K562 (cell line): ENCODE results near the gene IGLON5. TPM values are rescaled to one million over a fixed set of nuclear protein-coding genes. Genes with fewer than 3 reads are reported as not detected.

Experiments
- ATAC-seq: fragments of 200-7000 bp; cut with Tn5 transposase; 3 replicates; pipeline ENCODE4 v1.9.1; 2020; ENCODE audit warnings: moderate library complexity
- BruUV-seq: library from RNA; stranded (reverse); fragments of 400-500 nt; replicated peaks from 2 replicates; lab custom pipeline; 2021; lab: Mats Ljungman, UMichigan
- CTCF ChIA-PET: fragments of 300-600 bp; formaldehyde crosslinking; extraction: SDS; loops from one replicate; lab custom pipeline; 2021; ENCODE audit warnings: low intra/inter-chr PET ratio; lab: Yijun Ruan, JAX
- POLR2A ChIA-PET: fragments of 300-600, 350-650 bp; sonication (Branson Sonifier 250); formaldehyde crosslinking; extraction: SDS; loops from one replicate; lab custom pipeline; 2021; ENCODE audit warnings: antibody characterized with exemption, inconsistent platforms; lab: Yijun Ruan, JAX
- DNase-seq, 4 experiments: peaks; one replicate each; pipeline versions ENCODE4 v3.0.0 to v3.0.0-alpha.2; 2011 to 2018; ENCODE audit warnings: low spot score in 3 of 4, mixed read lengths in 3 of 4; ENCODE audit errors: extremely low read depth in 1 of 4
- FAIRE-seq: peaks from 2 replicates; lab custom pipeline; 2011; peaks lifted over from hg19 to GRCh38; lab: Jason Lieb, UNC
- H2AFZ ChIP-seq: 2 replicates; pipeline ENCODE4 v1.6.0; 2011; ENCODE audit warnings: low read depth, low read length, control low read depth, inconsistent platforms
- H3K27ac ChIP-seq: fragments of 200-600 bp; 3 replicates; pipeline ENCODE4 v1.8.0; 2011; ENCODE audit warnings: low read depth, mild to moderate bottlenecking, control low read depth, inconsistent platforms, low read length, moderate library complexity, mixed read lengths; ENCODE audit errors: extremely low read depth
- H3K27me3 ChIP-seq, 2 experiments: fragments of 300-600 bp in 1 of 2; 2 replicates in 1 of 2; 3 replicates in 1 of 2; pipeline versions ENCODE4 v1.6.0 to v1.8.0; 2011; ENCODE audit warnings: inconsistent platforms in 2 of 2, low read length in 2 of 2, mild to moderate bottlenecking in 1 of 2, mixed read lengths in 1 of 2, moderate library complexity in 1 of 2; ENCODE audit not compliant: control insufficient read depth in 2 of 2, insufficient read depth in 2 of 2
- H3K36me3 ChIP-seq: fragments of 300-600 bp; 3 replicates; pipeline ENCODE4 v1.8.0; 2011; ENCODE audit warnings: mild to moderate bottlenecking, low read length, inconsistent platforms; ENCODE audit not compliant: control insufficient read depth, insufficient read depth
- H3K4me1 ChIP-seq, 2 experiments: fragments of 200-600 bp in 1 of 2; replicated peaks in 1 of 2; 2 replicates in 1 of 2; 3 replicates in 1 of 2; pipeline versions ENCODE4 v1.5.1 to v1.8.0; 2011; ENCODE audit warnings: inconsistent platforms in 2 of 2, low read length in 2 of 2, mild to moderate bottlenecking in 1 of 2, mixed read lengths in 1 of 2, moderate library complexity in 1 of 2; ENCODE audit not compliant: control insufficient read depth in 2 of 2, insufficient read depth in 2 of 2
- H3K4me2 ChIP-seq: 2 replicates; pipeline ENCODE4 v1.6.1; 2011; ENCODE audit warnings: low read length, control low read depth, inconsistent platforms, mixed read lengths; ENCODE audit not compliant: insufficient read depth
- H3K4me3 ChIP-seq: fragments of 200-600 bp; sonication (generic), shearing (Covaris generic); 2 replicates; pipeline ENCODE4 v1.5.1; 2016; ENCODE audit warnings: control low read depth, inconsistent platforms
- H3K79me2 ChIP-seq: fragments of 200-600 bp; 3 replicates; pipeline ENCODE4 v1.8.0; 2011; ENCODE audit warnings: low read length, inconsistent platforms; ENCODE audit not compliant: control insufficient read depth, insufficient read depth
- H3K9ac ChIP-seq, 2 experiments: 2 replicates each; pipeline versions ENCODE4 v1.6.0 to v1.6.1; 2011; ENCODE audit warnings: low read depth in 2 of 2, low read length in 2 of 2, control low read depth in 1 of 2, inconsistent platforms in 1 of 2, mild to moderate bottlenecking in 1 of 2, mixed read lengths in 1 of 2; ENCODE audit not compliant: insufficient read depth in 1 of 2
- H3K9me1 ChIP-seq: one replicate; pipeline ENCODE4 v1.6.0; 2011; ENCODE audit warnings: inconsistent platforms, mild to moderate bottlenecking, low read length, moderate library complexity; ENCODE audit not compliant: control insufficient read depth, insufficient read depth
- H3K9me3 ChIP-seq: replicated peaks from 2 replicates; pipeline ENCODE4 v1.5.1; 2011; ENCODE audit warnings: low read depth, low read length, inconsistent platforms; ENCODE audit not compliant: control insufficient read depth, insufficient read depth
- H4K20me1 ChIP-seq: replicated peaks from 2 replicates; pipeline ENCODE4 v1.6.1; 2011; ENCODE audit warnings: low read length, inconsistent platforms, mixed read lengths; ENCODE audit not compliant: control insufficient read depth, insufficient read depth
- ETV1 ChIP-seq: fragments of 450-650 bp; conservative IDR thresholded peaks from 2 replicates; pipeline ENCODE4 v1.6.1; 2016; ENCODE audit warnings: missing genetic modification characterization, control low read depth, low read depth, missing compliant biosample characterization
- PCBP1 ChIP-seq: fragments of 200-400 bp; formaldehyde crosslinking; IDR thresholded peaks from 2 replicates; pipeline ENCODE4 v1.6.1; 2018; ENCODE audit warnings: mild to moderate bottlenecking, low read depth, low read length; ENCODE audit not compliant: poor library complexity, severe bottlenecking
- SAP30 ChIP-seq: fragments of 200-600 bp; sonication (generic); IDR thresholded peaks from 2 replicates; pipeline ENCODE4 v1.6.1; 2012; ENCODE audit warnings: borderline replicate concordance, low read depth, mild to moderate bottlenecking, moderate library complexity, low read length, control low read depth, inconsistent platforms; ENCODE audit not compliant: insufficient read depth, poor library complexity, severe bottlenecking
- TAF9B ChIP-seq: fragments of 450-650 bp; IDR thresholded peaks from 2 replicates; pipeline ENCODE4 v1.6.1; 2018; ENCODE audit warnings: mild to moderate bottlenecking; ENCODE audit not compliant: partially characterized antibody
- USF2 ChIP-seq: sonication (generic); formaldehyde crosslinking; IDR thresholded peaks from 2 replicates; pipeline ENCODE4 v1.5.0; 2020; ENCODE audit warnings: missing genetic modification reagents
- ZKSCAN3 ChIP-seq: fragments of 250-450 bp; sonication (Bioruptor Pico); IDR thresholded peaks from 2 replicates; pipeline ENCODE4 v1.4.0; 2020
- ZNF12 ChIP-seq: sonication (generic); formaldehyde crosslinking; IDR thresholded peaks from 2 replicates; pipeline ENCODE4 v1.4.0; 2020; ENCODE audit warnings: mild to moderate bottlenecking, missing genetic modification reagents
- WGBS: fragments of 100-300 bp; shearing (Covaris generic); methylation state at CpG from one replicate; pipeline ENCODE4 v1.1.6; 2016; ENCODE audit warnings: low coverage, mixed read lengths; ENCODE audit not compliant: insufficient coverage; ENCODE audit errors: missing lambda C conversion rate; 5-methylcytosine and 5-hydroxymethylcytosine counted together
- in situ Hi-C: fragments of 300-500 bp; cut with MboI; formaldehyde crosslinking; loops from 4 replicates; pipeline ENCODE4 v1.15.0; 2018; ENCODE audit warnings: inconsistent platforms, mixed read lengths
- intact Hi-C: fragments of 100-400 bp; cut with micrococcal nuclease; formaldehyde crosslinking; loops from 2 replicates; pipeline ENCODE4 v1.14.2; 2022
- polyA plus RNA-seq, 8 experiments: library from polyadenylated mRNA; depleted of rRNA in 4 of 8; stranded (reverse) in 5 of 8; unstranded in 3 of 8; fragments of >200 nt; fragmentation: Nextera tagmentation in 2 of 8; fragmentation: Illumina TruSeq in 1 of 8; extraction: Ambion mirVana in 2 of 8; extraction: Trizol in 1 of 8; gene quantifications; 2 replicates each; pipeline versions ENCODE4 v1.2.1 to v1.2.3, GENCODE V29; 2011 to 2014; ENCODE audit warnings: inconsistent platforms in 1 of 8, missing spikeins in 1 of 8
- total RNA-seq, 7 experiments: library from RNA; depleted of rRNA in 6 of 7; stranded (reverse); fragments of >200 nt in 6 of 7; fragmentation: Illumina TruSeq in 2 of 7; extraction: Trizol in 2 of 7; gene quantifications; 2 replicates each; pipeline versions ENCODE4 v1.2.1 to v1.2.3, GENCODE V29; 2011 to 2021; ENCODE audit warnings: low replicate concordance in 1 of 7
- TF ChIP-seq, protein P1 (sequence below): IDR thresholded peaks from 3 replicates; pipeline ENCODE4 v1.6.1; 2011; ENCODE audit warnings: borderline replicate concordance, mild to moderate bottlenecking; ENCODE audit not compliant: insufficient read length, insufficient read depth
- TF ChIP-seq, protein P2 (sequence below): fragments of 450-650 bp; formaldehyde crosslinking; IDR thresholded peaks from 2 replicates; pipeline ENCODE4 v1.4.0; 2020; ENCODE audit warnings: mild to moderate bottlenecking, mixed read lengths

IGLON5 gene
- total and polyA plus RNA-seq, 9 of the 15 experiments (the other 6 are each of a cell fraction or from before 2014, with no cell fraction given): 0.03 to 0.22 (median 0.14) TPM; not detected in 2

GRCh38 chr19:51341066-51341465 is 29.6 kb downstream of the IGLON5 start:
- no peaks in the 10 kb centered on the region for H3K79me2 ChIP-seq
- DNase-seq: no peak
- no peaks in the 10 kb centered on the region for H3K9me3 ChIP-seq
- CTCF ChIA-PET: interaction anchor here (0.6 kb wide), 3 partner anchors 21 to 490 kb away, joined by 3 to 4 read pairs (median 3); no protein-coding TSS in a partner anchor
- POLR2A ChIA-PET: interaction anchor here (0.5 to 4.0 kb wide), 12 partner anchors 8 to 933 kb away, joined by 3 to 22 read pairs (median 4); partner anchors contain the start of gene ETFB
- no TSS peak for BruUV-seq
- H3K4me1 ChIP-seq: peaks cover 26 to 46% of the 10 kb centered on the region in 2 experiments; a peak in 4 of 5 replicates
- no peak for FAIRE-seq
- peak overlapping the region; percentile 99 for H3K4me2 ChIP-seq
- ATAC-seq: no peak
- WGBS: 69% methylated on average over 12 of the region's 18 CpGs
- no peaks in the 10 kb centered on the region for H3K9me1 ChIP-seq
- H2AFZ ChIP-seq: no peak overlapping the region
- H3K27ac ChIP-seq: no peak overlapping the region
- peak overlapping the region; percentile 72 to 95; a peak in 3 of 4 replicates for H3K9ac ChIP-seq
- no peak overlapping the region for H3K4me3 ChIP-seq
- TF ChIP-seq, protein P1, sequence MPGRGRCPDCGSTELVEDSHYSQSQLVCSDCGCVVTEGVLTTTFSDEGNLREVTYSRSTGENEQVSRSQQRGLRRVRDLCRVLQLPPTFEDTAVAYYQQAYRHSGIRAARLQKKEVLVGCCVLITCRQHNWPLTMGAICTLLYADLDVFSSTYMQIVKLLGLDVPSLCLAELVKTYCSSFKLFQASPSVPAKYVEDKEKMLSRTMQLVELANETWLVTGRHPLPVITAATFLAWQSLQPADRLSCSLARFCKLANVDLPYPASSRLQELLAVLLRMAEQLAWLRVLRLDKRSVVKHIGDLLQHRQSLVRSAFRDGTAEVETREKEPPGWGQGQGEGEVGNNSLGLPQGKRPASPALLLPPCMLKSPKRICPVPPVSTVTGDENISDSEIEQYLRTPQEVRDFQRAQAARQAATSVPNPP: no peak
- TF ChIP-seq TAF9B (no peak), SAP30 (peak; percentile 8), PCBP1 (peak; percentile 17), ETV1 (tag) (no peak), ZKSCAN3 (CRISPR knock-in tag) (no peak), USF2 (CRISPR knock-in tag) (no peak), ZNF12 (CRISPR knock-in tag) (no peak)
- TF ChIP-seq, protein P2, sequence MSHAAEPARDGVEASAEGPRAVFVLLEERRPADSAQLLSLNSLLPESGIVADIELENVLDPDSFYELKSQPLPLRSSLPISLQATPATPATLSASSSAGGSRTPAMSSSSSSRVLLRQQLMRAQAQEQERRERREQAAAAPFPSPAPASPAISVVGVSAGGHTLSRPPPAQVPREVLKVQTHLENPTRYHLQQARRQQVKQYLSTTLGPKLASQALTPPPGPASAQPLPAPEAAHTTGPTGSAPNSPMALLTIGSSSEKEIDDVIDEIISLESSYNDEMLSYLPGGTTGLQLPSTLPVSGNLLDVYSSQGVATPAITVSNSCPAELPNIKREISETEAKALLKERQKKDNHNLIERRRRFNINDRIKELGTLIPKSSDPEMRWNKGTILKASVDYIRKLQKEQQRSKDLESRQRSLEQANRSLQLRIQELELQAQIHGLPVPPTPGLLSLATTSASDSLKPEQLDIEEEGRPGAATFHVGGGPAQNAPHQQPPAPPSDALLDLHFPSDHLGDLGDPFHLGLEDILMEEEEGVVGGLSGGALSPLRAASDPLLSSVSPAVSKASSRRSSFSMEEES: no peak
- H3K27me3 ChIP-seq: no peaks in the 10 kb centered on the region
- in situ Hi-C loops (no loop called here), intact Hi-C loops (no loop called here)
- no peaks in the 10 kb centered on the region for H4K20me1 ChIP-seq
- peaks cover 19% of the 10 kb centered on the region; the same call in 1 of the 3 replicates for H3K36me3 ChIP-seq
